Measurements from ENCODE around the gene APBB2.

Gene APBB2

GRCh38 chr4:41196633-41197332 lies 17.6 kb downstream of the APBB2 start:
- no peak for DNase-seq

GRCh38 chr4:41192136-41192535 lies 22.2 kb downstream of the APBB2 start:
- no peak for DNase-seq

DNA sequence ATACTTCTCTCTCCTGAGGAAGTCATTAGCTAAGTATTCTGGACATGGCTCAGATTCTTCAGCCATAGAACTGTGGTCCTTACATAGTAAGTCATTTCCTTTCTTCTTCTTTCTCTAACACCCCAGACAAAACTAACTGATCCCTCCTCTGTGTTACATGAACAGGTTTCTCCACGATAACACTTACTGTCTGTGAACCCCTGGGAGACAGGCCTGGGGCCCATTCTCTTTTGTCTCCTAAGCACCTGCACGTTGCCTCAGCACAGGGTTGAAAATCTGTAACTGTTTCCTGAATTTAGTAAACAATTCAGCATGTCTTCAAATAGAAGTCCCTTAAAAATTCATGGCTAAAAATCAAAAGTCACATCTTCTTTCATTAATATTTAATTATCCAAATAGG lies 24.7 kb downstream of the APBB2 start:
- DNase-seq, result no peak

GRCh38 chr4:41189076-41189475 lies 25.3 kb downstream of the APBB2 start:
- no peak for DNase-seq

DNA sequence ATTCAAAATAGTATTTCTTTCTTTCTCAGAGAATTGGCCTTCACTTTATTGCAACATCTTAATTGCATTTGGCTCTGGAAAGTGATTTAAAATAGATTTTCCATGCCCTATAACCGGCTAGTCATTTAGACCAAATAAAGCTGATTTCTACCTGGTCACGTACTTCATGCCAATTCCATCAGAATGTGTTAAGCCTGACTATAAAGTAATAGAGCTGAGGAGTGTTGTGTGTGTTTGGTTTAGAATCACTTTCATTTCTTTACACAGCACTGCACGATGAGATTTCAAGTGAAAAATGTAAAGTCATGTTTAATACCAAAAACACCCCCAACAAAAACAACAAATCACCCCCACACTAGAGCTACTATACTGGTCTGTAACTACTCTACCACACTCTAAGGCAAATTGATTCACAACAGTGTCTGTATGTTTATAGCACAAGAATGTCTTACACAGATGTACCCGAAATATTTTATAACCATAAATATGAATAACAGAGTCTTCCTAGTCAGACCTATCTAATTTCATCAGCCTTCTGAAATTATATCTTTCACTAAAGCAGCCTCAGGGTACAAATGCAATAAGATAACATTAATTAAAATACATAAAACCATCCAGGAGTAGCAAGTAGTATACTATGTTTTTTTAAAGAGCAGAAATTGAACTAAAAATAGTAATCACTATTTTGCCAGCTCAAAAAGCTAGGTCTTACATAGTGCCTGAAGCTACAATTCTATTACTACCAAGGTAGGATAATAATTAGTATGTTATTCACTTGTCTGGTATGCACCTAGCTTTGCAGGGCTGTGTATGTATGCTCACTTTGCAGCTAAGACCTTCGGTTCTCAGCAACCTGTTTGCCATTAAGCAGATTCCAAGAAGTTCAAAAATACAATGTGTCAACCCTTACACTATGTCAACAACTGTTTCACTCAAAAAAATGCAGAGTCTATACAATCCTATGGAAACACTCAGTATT lies 28.4 kb downstream of the APBB2 start:
- DNase-seq, result no peak

GRCh38 chr4:41184009-41184408 lies 30.3 kb downstream of the APBB2 start:
- DNase-seq, result no peak

DNA sequence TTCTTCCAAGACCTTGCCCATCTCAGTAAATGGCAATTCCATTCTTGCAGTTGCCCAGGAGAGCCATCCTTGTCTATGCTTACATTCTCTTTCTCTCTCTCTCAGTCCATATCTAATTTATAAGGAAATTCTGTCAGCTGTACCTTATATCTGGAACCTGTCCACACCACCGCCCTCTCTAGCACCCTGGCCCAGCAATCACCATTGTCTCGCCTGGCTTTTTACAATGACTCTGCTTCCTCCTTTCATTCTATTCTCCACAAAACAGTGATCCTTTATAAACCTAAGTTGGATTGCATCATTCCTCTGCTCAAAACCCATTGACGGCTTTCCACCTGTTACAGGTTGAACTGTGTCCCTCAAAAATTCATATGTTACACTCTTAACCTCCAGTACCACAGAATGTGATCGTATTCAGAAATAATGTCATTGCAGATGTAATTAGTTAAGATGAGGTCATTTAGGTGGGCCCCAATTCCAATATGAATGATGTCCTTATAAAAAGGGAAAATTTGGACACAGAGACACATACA lies 31.3 kb downstream of the APBB2 start:
- no peak for DNase-seq

- peak in 16 of 58 donors; percentile 1 to 52 (median 15) for DNase-seq
Observed at GRCh38 chr4:41181037-41181436, 33.3 kb downstream of the APBB2 start.

DNA sequence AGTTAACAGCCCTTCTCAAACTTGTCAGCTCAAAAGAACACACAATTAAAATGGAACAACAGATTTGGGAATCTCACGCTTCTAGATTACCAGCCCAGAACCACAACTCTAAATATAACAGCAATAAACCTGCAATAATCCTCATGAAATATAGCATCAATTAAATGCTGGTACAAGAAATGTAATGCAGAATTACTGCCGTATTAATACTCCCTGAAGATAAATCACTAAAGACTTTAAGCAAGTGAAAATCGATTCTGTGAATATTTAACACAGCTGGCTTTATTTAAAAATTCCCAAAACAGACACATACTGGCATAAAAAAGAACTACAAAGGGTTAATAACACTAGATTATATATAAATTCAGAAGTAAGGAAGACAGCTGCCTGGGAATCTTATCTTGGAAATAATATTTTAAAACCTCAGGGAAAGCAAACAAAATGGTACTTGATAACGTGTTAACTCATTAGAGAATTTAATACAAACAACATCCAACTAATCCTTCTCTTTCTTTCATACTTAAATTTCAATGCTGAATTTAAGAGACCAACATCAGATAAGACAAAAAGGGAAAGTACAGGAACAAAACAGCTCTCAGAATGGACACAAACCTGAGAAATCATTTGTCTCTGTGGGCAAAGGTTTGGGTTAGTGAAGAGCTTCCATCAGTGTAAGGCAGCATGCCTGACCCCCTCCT lies 34.7 kb downstream of the APBB2 start:
- no peak for DNase-seq

- peak in 6 of 58 donors; percentile 10 to 79 (median 12) for DNase-seq
Observed at GRCh38 chr4:41178372-41179370, 35.7 kb downstream of the APBB2 start.

- peak in 2 of 58 donors; percentile 16 to 24 for DNase-seq
Observed at GRCh38 chr4:41177016-41177415, 37.3 kb downstream of the APBB2 start.

GRCh38 chr4:41176340-41176739 lies 38.0 kb downstream of the APBB2 start:
- no peak for DNase-seq

DNA sequence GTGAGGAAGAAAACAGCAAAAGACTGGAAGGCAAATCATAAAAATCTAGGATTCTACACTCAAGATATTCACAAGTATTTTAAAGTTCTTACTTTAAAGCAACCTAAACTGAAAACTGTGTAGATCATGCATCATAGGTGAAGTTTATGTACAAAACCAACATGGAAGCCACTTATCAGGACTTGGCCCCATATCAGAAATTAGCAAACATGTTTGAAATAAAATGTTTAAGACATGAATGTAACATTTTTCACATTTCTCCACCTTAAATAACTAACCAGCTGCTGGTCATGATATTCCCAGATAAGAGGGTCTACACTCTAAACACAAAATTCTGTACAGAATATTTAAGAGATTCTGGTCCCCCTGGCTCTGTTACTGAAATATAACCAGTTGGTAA lies 38.5 kb downstream of the APBB2 start:
- DNase-seq, result no peak

DNA sequence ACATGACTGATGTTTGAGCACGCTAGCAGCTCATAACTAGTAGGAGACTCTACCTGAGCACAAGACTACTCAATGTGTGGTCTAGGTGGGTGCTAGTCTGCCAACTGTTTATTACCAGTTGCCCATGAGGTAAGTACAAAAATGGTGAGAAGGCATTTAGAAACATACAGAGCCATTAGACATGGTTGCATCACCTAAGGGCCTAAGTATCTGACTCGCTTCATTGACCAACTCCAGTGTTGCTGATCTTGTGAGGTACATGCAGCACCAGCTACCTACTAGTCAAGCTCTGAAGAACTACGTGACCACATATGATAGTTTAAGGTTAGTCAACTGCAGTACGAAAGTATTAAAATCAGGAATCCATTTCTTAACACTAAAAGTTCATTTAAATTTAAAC lies 39.9 kb downstream of the APBB2 start:
- DNase-seq, result no peak

GRCh38 chr4:41172786-41173185 lies 41.6 kb downstream of the APBB2 start:
- no peak for DNase-seq

DNA sequence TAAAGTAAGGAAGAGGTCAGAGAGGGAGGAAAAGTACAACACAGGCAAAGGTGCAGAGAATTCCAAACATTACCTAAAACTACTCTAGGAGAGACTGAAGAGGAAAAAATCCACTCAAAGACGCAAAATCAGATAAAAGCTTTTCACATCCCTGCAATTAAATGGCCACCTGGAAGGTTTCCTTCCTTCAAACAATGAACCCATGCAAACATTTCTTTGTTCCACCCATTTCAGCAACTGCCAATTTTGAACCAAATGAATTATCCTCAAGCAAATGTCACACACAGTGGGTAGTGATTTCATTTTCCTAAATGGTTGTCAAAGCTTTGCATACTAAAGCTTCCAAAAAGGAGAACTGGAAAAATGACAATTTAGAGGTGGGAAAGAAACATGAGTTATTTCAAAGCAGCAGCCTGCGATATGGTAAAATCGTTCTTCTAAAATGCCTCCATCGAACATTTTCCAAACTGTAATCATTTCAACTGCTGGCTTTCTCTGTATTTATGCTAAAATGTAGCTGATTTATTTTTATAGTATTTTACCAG lies 45.0 kb downstream of the APBB2 start:
- peak in 2 of 58 donors; percentile 9 to 11 for DNase-seq

- DNase-seq, result no peak
Observed at GRCh38 chr4:41167191-41167590, 47.2 kb downstream of the APBB2 start.

DNA sequence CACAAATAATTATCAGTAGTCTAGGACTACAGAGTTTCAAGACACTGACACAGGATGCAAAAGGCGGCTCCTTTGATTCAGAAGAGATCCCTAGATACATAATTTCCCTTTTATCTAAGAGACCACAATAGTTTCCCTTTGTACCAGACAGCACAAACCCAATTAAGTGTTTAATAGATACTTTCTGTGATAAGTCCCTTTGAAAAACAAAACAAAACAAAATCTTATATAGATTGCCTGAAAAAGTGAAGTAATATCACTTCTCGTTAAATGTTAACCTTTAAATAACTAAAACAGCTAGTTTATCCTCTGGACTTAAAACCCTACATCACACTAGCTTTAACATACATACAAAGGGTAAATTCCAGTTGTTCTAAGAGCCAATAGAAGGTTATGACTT lies 49.9 kb downstream of the APBB2 start:
- DNase-seq, result no peak

DNA sequence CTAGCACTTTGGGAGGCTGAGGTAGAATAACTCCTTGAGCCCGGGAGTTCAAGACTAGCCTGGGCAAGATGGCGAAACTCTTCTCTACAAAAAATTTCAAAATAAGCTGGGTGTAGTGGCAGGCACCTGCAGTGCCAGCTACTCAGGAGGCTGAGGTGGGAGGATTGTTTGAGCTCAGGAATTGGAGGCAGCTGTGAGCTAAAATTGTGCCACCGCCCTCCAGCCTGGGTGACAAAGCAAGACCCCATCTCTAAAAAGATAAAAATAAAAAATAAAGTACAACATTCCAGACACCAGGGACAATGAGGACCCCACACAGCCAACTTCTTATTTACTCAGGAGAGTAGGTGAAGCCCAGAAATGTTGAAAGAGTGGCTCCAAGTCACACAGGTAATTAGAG lies 53.0 kb downstream of the APBB2 start:
- DNase-seq, result no peak

DNA sequence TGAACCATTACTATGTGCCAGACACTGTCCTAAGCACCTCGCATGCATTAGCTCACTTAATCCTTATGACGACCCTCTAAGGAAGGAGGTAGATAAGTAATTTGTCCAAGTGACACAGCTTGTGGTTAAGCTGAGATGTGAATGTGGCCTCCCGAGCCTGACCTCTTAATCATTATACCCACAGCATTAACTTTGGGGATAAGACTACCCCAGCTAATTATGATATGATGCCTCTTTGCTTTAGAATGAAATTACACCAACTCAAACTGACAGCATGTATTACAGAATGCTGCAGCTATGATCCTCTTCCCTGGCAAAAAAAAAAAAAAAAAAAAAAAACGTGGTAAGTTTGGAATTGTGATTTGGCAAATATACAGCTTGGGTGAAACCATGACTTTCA lies 53.5 kb downstream of the APBB2 start:
- no peak for DNase-seq

Data from anterior cingulate cortex (tissue), 58 donors.